GM19043 (cell line): ENCODE measurements around the gene ATL2.
"Not testable (repeated sequence)": the region's sequence is repeated elsewhere in the genome, so short reads cannot be mapped to it uniquely, and the experiment has no call there.

Source experiments
- ATAC-seq: cut with Tn5 transposase; IDR thresholded peaks from one replicate; pipeline ENCODE4 v1.9.1; 2021; ENCODE audit warnings: low read depth; ENCODE audit not compliant: unreplicated experiment

Gene ATL2

DNA sequence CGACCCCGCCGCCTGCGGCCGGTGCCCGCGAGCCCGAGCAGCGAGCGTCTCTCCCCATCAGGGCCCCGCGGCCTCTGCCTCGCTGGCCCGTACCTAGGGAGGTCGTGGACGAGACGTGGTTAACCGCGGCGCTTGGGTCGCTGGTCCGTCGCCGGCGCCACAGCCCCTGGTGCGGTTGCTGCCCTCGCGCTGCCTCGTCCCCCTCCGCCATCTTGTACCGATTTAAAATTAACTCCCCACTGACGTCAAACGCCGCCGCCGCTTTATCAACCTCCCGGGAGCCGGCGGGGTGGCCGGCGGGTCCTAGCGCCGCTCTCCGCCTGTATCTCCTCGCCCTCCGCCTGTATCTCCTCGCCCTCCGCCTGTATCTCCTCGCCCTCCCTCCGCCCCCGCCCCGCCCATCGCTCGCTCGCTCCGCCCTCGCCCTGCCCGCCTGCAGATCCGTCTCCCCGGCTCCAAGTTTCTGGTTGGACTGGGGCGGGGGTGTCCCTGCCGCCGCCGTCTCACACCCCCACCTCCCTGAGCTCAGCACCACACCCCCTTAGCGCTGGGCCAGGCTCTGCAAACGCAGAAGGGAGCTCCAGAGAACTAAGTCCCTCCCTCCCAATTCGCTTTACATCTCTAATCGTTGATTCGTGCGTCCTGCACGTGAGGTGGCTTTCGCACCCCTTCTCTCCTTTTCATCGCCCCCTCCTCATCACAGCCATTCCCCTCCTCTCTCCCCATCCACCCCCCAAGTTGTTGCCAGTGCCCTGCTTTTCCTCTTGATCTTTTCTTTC, at the start of gene ATL2:
TSS of gene ATL2 (minus strand) at position 224 of the 779 bp plus-strand sequence. CDS start at position 211, 13 bp downstream.
- ATAC-seq, result peak; percentile 80

DNA sequence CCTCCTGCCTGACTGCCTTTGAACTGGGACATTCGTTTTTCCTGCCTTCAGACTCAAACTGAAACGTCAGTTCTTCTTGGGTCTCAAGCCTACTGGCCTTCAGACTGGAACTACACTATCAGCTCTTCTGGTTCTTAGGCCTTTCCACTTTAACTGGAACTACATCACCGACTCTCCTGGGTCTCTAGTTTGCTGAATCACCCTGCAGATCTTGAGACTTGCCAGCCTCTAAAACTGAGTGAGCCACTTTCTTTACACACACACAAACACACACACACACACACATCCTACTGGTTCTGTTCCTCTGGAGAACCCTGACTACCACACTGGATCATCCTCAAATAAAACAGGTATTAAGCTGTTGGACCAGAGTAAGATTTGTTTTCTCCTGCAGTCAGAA, 46.7 kb upstream of the ATL2 start:
- ATAC-seq, result no peak

DNA sequence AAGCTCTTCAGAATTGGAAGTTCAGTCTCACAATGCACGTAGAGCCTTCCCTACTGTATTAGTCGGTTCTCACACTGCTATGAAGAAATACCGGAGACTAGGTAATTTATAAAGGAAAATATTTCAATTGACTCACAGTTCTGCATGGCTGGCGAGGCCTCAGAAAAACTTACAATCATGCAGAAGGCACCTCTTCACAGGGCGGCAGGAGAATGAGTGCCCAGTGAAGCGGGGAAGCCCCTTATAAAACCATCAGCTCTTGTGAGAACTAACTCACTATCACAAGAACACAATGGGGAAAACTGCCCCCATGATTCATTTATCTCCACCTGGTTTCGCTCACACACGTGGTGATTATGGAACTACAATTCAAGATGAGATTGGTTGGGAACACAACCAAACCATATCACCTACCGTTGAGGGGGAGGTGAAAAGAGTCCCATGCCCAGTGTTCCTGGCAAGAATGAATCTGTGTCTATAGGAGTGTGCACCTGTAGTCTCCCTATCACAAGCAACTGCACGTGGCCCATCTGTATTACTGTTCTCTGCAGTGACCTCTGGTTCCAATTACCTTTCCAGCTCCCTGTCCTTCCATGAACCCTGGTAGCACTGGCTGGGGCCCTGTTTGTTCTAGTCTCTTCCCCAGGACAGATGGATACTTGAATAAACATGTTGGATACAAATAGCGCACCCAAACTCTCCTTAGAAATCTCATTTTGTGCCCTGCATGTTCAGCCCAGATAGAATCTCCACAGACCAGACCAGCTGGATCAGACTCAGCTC, 44.4 kb upstream of the ATL2 start:
- ATAC-seq, result no peak

DNA sequence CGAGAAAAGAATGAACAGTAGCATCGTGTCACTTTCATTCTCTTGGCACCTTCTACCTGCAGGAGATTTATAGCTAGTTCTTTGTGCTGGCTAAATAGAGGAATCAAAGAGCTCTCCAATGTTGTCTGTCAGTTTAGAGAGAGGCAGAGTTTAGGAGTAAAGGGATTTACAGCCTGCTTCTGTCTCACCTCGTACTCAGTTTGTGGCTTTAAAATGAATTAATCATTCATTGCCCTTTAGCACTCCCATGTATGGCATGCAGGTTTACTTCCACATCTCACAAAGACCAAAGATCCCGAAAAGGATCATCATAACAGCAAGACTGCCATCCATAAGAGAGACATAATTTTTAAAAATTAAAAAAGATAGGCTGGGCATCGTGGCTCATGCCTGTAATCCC, 42.4 kb upstream of the ATL2 start:
- no peak for ATAC-seq

DNA sequence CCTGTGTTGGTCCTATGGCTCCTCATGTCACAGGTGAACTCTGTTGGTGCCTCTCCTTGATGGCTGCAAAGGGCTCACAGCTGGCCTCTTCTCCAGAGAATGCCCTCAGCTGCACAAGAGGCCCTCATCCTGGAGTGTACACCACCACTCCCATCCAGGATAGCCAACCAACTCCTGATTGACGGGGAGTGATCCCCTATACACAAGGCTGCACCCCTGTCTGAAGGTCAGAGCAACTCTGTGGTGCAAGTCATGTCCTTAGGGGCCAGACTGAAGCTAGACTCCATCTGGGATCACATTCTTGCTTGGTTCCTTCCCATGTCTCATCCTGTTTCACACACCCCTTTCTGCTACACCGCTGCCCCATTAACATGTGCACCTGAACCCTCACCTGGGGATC, 41.7 kb upstream of the ATL2 start:
- no peak for ATAC-seq

DNA sequence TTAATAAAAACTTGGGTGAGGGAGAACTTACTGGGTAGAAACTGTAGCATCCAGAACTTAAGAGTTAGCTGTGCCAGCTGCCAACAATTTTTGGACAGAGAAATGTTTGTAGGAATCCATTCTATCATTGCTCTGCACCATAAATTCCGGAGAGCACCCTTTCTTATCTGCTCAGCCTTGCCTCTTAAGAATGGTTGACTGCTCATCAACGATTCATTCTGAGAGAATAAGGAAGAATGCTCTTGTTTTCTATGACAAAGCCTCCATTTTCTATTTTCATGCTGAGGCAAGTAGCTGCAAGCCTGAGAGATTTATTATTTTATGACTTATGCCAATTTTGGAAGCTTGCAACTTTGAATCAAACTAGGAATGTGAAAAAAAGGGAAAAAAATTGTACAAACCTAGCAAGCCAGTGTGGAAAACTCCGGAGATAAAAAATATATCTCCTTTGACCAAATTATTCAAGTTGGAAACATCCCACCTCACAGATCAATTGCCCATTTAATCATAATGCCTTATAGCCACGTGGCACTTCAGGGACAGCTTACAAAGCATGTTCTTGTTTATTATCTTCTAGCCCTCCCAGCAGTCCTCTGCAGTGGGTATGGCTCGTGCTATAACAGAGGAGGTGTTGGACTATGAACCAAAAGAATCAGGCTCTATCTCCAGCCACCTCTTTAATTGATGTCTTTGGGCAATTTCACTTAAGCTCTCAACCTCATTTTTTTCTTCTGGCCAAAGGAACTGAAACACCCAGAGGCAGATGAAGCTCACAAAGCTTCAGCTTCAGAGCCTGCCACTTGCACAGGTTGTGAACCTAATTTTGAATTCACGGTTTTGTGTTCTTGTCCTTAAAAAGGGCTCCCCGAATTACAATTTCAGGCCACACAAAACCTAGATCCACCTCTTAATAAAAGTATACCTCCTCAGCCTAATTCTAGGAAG, 40.9 kb upstream of the ATL2 start:
- no peak for ATAC-seq

DNA sequence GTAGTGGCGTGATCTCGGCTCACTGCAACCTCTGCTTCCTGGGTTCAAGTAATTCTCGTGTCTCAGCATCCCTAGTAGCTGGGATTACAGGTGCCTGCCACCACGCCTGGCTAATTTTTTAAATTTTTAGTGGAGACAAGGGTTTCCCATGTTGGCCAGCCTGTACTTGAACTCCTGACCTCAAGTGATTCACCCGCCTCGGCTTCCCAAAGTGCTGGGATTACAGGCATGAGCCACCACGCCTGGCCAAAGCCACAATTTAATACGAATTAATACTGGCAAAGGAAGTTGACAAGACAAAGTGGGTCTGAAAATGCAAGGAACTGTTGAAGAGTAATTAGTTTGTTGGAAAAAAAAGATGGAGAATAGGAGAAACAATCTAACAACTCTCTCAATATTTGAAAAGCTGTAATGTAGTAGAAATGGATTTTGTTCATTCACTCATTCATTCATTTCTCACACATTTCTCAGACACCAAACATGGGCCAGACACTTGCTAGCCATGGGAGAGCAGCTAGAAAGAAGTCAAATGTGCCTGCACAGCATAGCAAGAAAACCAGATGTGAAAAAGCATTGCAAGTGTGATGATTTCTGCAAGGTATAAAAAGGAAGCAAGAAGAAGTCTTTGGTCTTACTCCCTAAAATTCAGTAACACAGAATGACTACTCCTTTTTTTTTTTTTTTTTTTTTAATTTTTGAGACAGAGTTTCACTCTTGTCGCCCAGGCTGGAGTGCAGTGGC, 39.4 kb upstream of the ATL2 start:
- no peak for ATAC-seq

DNA sequence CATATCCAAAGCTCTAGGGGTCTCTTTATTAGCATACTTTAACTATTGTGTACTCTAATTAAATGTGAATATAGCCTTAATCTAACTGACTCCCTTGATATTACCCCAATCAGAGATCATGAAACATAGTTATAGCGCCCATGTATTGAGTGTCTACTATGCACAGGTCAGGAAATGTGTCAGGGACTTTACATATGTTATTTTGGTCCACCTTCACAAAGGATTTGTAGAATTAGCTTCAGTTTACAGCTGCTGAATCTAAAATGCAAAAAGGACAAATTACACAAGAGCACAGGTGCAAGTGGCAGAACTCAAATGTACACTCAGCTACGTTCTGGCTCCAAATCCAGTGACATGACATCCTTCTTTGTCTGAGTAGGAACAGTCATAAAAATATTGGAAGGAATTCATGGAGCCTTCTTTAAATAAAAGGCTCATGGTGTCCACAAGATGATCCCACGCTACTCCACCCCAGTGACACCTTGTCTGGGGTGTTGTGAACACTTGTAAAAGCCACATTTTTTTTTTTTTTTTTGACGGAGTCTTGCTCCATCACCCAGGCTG, 38.7 kb upstream of the ATL2 start:
- no peak for ATAC-seq

DNA sequence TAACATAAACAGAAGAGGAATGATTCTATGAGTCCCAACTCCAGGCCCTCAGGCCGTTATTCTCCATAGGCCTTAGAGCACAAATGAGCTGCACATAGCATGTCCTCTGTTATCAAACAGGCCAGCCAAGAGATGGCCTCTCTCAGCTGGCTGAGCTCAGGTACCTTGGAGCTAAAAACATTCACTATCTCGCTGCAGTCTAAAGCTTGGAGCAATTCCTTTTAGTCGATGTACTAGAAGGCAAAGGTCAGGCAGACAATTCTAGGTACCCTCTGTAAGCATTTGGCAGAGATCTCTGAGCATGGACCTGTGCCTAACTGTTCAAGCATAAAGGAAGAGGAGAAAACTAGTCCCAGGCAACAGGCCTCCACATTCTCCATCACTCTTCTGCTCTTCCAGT, 38.0 kb upstream of the ATL2 start:
- ATAC-seq, result no peak

DNA sequence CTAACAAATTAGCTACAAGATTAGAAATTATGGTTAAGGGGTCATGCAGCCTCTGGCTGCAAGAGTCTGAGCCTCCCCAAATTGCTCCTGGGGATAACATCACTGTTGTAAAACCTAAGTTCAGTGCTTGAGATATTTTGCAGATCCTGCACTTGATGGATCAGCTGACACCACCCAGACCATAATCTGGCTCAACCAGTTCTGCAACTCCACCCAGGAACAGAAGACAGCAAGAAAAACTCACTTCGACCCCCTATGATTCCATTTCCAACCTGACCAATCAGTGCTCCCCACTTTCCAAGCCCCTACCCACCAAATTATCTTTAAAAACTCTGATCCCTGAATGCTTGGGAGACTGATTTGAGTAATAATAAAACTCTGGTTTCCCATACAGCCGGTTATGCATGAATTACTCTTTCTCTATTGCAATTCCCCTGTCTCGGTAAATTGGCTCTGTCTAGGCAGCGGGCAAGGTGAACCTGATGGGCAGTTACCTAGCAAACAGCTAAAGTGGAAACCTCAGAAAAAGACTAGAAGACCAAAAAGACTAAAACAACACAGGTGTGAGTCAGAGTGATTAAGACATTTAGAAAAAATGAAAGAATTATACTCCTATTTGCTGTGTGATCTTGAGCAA, 35.3 kb upstream of the ATL2 start:
- not testable (repeated sequence) for ATAC-seq

DNA sequence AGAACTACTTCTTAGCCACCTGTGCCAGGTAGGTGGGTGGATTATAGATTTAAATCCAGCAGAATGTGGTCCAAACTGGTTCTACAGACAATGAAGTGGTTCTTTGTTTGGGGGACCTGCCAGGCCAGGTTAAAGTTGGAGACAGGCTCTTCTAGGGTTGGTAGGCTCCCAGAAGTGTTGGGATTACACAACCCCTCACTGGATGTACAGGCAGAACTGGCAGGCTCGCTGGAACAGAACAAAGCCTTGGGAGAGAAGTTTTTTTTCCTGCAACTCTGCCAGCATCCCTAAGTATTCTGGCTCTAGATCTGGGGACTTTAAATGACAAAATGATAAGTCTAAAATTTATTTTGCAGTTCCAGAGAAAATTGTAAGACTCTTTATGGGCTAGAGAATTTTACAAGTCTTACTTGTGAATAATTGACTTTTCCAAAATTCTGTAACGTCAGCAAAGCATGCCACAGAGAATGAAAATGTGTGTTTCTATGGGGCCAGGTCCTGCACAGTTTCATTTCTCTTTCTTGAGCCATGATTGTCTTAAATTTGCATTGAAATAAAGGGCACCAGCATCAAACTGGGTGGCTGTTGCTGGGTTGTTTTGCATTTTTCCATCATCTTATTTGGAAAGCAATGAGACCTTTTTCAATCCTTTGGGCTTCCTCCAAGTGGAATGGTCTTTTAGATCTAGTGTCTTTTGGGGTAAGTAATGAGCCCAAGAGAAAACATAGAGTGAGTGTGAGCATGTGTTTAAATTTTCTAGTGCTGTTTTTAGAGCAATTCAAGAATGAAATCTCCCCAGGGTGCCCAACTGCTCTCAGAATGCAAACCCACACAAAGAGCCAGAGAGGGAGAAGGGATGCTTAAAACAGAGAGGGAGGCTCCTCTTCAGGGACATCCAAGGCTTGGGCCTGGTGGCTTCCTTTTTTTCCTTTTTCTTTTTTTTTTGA, 32.4 kb upstream of the ATL2 start:
- ATAC-seq, result peak; percentile 70

DNA sequence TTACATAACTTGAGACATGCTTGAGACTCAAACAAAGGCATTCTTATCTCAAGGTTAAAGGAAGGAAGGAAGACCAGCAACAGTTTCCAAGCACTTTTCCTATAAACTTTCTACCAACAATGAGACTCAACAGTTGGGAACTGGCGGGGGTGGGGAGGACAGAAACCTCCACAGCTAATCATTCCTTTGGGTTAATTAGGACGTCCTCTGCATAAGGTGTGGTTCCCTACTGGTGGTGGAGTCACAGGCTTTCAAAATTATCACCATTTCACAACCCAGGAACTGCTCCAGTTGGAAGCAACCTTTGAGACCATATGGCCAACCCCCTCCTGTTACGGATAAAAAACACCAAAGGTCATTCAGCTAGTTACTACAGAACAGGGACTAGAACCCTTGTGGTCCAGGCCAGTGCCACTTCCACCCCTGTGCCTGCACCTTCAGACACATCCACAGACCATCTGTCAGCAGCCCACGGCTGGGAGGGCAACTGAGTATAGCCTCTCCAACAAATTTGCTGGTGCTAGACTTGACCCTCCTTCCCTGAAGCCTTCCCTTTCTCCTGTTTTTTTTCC, 30.1 kb upstream of the ATL2 start:
- no peak for ATAC-seq

DNA sequence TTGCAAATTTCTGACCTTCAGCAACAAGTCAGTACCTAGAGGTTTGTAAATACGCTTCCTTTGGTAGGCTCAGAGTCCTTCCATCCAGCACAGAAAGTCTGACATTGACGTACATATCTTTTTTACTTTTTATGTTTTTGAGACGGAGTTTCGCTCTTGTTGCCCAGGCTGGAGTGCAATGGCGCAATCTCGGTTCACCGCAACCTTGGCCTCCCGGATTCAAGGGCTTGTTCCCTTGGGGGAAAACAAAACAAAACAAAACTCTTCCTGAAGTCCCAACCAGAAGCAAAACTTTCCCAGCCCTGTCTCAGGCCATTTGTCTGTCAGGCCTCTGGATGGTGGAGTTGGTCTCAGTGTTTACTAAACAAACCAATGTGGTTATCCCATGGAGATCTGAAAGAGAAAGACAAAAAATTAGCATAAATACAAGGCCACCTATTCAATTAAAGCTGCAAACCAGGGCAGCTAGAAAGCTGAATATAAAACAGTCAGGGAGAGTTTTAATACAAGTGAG, 29.6 kb upstream of the ATL2 start:
- ATAC-seq, result no peak

DNA sequence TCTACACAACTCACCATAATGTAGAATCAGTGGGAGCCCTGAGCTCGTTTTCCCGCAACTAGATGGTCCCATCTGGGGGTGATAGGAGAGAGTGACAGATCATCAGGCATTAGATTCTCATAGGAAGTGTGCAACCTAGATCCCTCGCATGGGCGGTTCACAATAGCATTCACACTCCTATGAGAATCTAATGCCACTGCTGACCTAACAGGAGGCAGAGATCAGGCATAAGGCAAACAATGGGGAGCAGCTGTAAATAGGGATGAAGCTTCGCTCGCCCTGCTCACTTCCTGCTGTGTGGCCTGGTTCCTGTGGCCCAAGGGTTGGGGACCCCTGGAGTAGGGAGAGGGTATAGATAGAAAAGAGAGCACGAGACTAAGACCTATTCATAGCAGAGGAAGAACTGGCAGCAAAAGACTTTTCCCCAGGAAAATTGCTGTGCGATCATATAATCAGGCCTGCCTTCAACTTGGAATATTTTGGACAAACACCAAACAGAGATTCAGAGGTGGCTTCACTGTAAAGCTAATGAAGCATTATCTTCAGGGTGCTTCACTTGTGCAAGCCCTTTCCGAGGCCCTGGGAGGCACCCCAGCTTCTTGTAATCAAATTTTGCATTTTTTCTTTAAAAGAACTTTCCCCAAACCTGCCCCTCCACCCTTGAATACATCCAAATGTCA, 29.0 kb upstream of the ATL2 start:
- ATAC-seq, result no peak

DNA sequence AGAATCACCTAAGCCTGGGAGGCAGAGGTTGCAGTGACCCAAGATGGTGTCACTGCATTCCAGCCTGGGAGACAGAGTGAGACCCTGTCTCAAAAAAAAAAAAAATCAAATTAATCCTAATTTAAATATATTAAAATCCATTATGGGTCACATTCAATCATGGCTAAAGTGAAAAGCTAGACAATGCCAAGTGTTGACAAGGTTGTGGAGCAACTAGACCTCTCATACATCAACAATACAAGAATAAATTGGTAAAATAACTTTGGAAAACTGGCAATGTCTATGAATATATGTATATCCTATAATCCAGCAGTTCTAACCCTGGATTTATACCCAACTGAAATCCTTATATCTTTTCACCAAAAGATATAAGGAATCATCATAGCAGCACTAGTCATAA, 23.4 kb upstream of the ATL2 start:
- ATAC-seq, result no peak

DNA sequence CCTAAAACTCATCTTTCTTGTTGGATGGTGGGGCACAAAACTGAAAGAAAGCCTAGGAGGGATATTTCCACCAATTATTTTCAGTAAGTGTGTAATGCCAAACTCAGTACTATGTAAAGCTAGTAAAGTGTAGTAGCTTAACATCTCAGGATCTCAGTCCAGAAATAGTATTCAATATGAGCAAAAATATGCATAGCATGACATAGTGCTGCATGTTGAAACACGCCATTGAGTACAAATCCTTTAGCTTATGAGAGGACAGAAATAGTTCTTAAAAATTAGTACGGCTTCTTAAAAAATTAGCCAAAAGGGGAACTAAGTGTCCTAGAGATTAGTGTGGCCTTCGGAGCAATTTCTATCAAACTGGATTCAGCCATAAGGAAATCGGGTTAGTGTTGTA, 21.7 kb upstream of the ATL2 start:
- no peak for ATAC-seq

DNA sequence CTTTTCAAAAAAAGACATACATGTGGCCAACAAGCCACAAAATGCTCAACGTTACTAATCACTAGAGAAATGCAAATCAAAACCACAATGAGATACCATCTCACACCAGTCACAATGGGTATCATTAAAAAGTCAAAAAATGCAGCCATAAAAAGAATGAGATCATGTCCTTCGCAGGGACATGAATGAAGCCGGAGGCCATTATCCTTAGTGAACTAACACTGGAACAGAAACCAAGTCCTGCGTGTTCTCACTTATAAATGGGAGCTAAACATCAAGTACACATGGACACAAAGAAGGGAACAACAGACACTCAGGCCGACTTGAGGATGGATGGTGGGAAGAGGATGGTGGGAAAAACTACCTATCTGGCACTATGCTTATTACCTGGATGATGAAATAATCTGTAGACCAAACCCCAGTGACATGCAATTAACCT, 17.8 kb upstream of the ATL2 start:
- no peak for ATAC-seq
